A549 (cell line): ENCODE measurements around the gene SBNO1.
"Not testable (repeated sequence)": the region's sequence is repeated elsewhere in the genome, so short reads cannot be mapped to it uniquely, and the experiment has no call there.

ENCODE experiments used
- MAX ChIP-seq: IDR thresholded peaks from 2 replicates; pipeline ENCODE4 v1.6.1; 2012
- NFE2L2 ChIP-seq: fragments of 150-350 bp; conservative IDR thresholded peaks from 2 replicates; pipeline ENCODE4 v1.6.1; 2014; ENCODE audit warnings: low read length
- POLR2A ChIP-seq: IDR thresholded peaks from 2 replicates; pipeline ENCODE4 v1.6.1; 2012; ENCODE audit warnings: mild to moderate bottlenecking, low read length
- RNF2 ChIP-seq: fragments of 200-600 bp; sonication (generic); IDR thresholded peaks from 2 replicates; pipeline ENCODE4 v1.6.1; 2016; ENCODE audit warnings: low read depth, mild to moderate bottlenecking, antibody characterized with exemption, moderate library complexity, borderline replicate concordance
- SMC3 ChIP-seq: fragments of >200 bp; sonication (Bioruptor Twin); formaldehyde crosslinking; IDR thresholded peaks from 3 replicates; pipeline ENCODE4 v1.6.1; 2018; ENCODE audit warnings: inconsistent platforms
- TP53 ChIP-seq: fragments of 250-450 bp; sonication (Bioruptor Pico); IDR thresholded peaks from 2 replicates; pipeline ENCODE4 v1.5.0; 2021; ENCODE audit warnings: mild to moderate bottlenecking, moderate library complexity
- USF2 ChIP-seq: fragments of 450-650 bp; IDR thresholded peaks from 2 replicates; pipeline ENCODE4 v1.6.1; 2014; ENCODE audit warnings: antibody characterized with exemption
- ZFP36 ChIP-seq: fragments of 450-650 bp; IDR thresholded peaks from 2 replicates; pipeline ENCODE4 v1.6.1; 2014; ENCODE audit warnings: borderline replicate concordance; ENCODE audit not compliant: partially characterized antibody
- TF ChIP-seq, protein P1 (sequence below): fragments of >200 bp; sonication (Bioruptor Twin); formaldehyde crosslinking; IDR thresholded peaks from 3 replicates; pipeline ENCODE4 v1.5.1; 2016

GRCh38 chr12:123409284-123410040, 44.8 kb upstream of the SBNO1 start:
- not testable (repeated sequence) for TF ChIP-seq USF2; RNF2; MAX; SMC3; NFE2L2; POLR2A; TP53 (CRISPR knock-in tag); ZFP36
- TF ChIP-seq, protein P1, sequence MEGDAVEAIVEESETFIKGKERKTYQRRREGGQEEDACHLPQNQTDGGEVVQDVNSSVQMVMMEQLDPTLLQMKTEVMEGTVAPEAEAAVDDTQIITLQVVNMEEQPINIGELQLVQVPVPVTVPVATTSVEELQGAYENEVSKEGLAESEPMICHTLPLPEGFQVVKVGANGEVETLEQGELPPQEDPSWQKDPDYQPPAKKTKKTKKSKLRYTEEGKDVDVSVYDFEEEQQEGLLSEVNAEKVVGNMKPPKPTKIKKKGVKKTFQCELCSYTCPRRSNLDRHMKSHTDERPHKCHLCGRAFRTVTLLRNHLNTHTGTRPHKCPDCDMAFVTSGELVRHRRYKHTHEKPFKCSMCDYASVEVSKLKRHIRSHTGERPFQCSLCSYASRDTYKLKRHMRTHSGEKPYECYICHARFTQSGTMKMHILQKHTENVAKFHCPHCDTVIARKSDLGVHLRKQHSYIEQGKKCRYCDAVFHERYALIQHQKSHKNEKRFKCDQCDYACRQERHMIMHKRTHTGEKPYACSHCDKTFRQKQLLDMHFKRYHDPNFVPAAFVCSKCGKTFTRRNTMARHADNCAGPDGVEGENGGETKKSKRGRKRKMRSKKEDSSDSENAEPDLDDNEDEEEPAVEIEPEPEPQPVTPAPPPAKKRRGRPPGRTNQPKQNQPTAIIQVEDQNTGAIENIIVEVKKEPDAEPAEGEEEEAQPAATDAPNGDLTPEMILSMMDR = not testable (repeated sequence)
